GM13977 (cell line): ENCODE measurements around the gene SLC6A6.

Experiments used
- DNase-seq: peaks from one replicate; pipeline ENCODE4 v3.0.0; 2012; ENCODE audit warnings: low spot score
- CTCF ChIP-seq: IDR thresholded peaks from 2 replicates; pipeline ENCODE4 v1.5.1; 2012; ENCODE audit warnings: mild to moderate bottlenecking, control low read depth; ENCODE audit not compliant: insufficient read depth; ENCODE audit errors: extremely low read depth, missing control alignments
- in situ Hi-C: fragments of 300-500 bp; cut with MboI; formaldehyde crosslinking; loops from one replicate; pipeline ENCODE4 v1.12.0; 2022; ENCODE audit warnings: low sequenced_read_pairs, low pct_unique_long_range_greater_than_20kb, mixed read lengths, inconsistent platforms; ENCODE audit not compliant: unreplicated experiment

SLC6A6 gene

GRCh38 chr3:14485981-14486380 lies 83.6 kb downstream of the SLC6A6 start:
- in situ Hi-C loops: no loop called here
- DNase-seq: no peak
- no peak for TF ChIP-seq CTCF

GRCh38 chr3:14486460-14486859 lies 84.1 kb downstream of the SLC6A6 start:
- in situ Hi-C loops: no loop called here
- TF ChIP-seq CTCF: no peak
- DNase-seq: no peak

- no peak for DNase-seq
- no peak for TF ChIP-seq CTCF
- in situ Hi-C loops: no loop called here
These were observed 84.7 kb downstream of the SLC6A6 start for GRCh38 chr3:14487086-14487485.

- no peak for DNase-seq
- in situ Hi-C loops: no loop called here
- no peak for TF ChIP-seq CTCF
These were observed 85.4 kb downstream of the SLC6A6 start for GRCh38 chr3:14487821-14488220.

GRCh38 chr3:14488286-14489041 lies 86.1 kb downstream of the SLC6A6 start:
- TF ChIP-seq CTCF: no peak
- in situ Hi-C loops: no loop called here
- DNase-seq: no peak

GRCh38 chr3:14489641-14490040 lies 87.2 kb downstream of the SLC6A6 start:
- no peak for TF ChIP-seq CTCF
- no peak for DNase-seq
- in situ Hi-C loops: no loop called here
